GM10847 (cell line): ENCODE results near the gene PCNT.

Source experiments
- POLR2A ChIP-seq: IDR thresholded peaks from 2 replicates; pipeline ENCODE4 v1.6.1; 2011; ENCODE audit not compliant: insufficient read length; ENCODE audit errors: extremely low read depth

The PCNT gene

GRCh38 chr21:46322351-46323226, 1.4 kb upstream of the PCNT start:
- TF ChIP-seq POLR2A, result no peak

- no peak for TF ChIP-seq POLR2A
These were observed 688 bp upstream of the PCNT start for GRCh38 chr21:46323227-46323709.

GRCh38 chr21:46324390-46325072, 575 bp downstream of the PCNT start:
- TF ChIP-seq POLR2A, result peak; percentile 43

GRCh38 chr21:46325073-46325912, 1.3 kb downstream of the PCNT start:
- no peak for TF ChIP-seq POLR2A

- no peak for TF ChIP-seq POLR2A
These were observed 2.3 kb downstream of the PCNT start for GRCh38 chr21:46326110-46326703.

GRCh38 chr21:46327711-46328110, 3.8 kb downstream of the PCNT start:
- no peak for TF ChIP-seq POLR2A

- TF ChIP-seq POLR2A, result no peak
These were observed 4.2 kb downstream of the PCNT start for GRCh38 chr21:46328151-46328550.

GRCh38 chr21:46329796-46330195, 5.8 kb downstream of the PCNT start:
- no peak for TF ChIP-seq POLR2A

- TF ChIP-seq POLR2A, result no peak
These were observed 10.6 kb downstream of the PCNT start for GRCh38 chr21:46334351-46335140.

- no peak for TF ChIP-seq POLR2A
These were observed 12.6 kb downstream of the PCNT start for GRCh38 chr21:46336603-46337002.

- TF ChIP-seq POLR2A, result no peak
These were observed 17.0 kb downstream of the PCNT start for GRCh38 chr21:46340998-46341397.

- no peak for TF ChIP-seq POLR2A
These were observed 20.4 kb downstream of the PCNT start for GRCh38 chr21:46344219-46344915.

- TF ChIP-seq POLR2A, result no peak
These were observed 21.9 kb downstream of the PCNT start for GRCh38 chr21:46345861-46346260.
